ENCODE data around the gene NOTCH2NLA. TPM values are rescaled to one million over a fixed set of nuclear protein-coding genes. Genes with fewer than 3 reads are reported as not detected.
"Not testable (repeated sequence)": the region's sequence is repeated elsewhere in the genome, so short reads cannot be mapped to it uniquely, and the experiment has no call there.

NOTCH2NLA gene
- total RNA-seq (140 and 148 TPM in 2 replicates), polyA plus RNA-seq (60.4 and 61.7 TPM in 2 replicates), polyA minus RNA-seq (76.7 and 127 TPM in 2 replicates)
- 69.7 TPM for total RNA-seq (2013)

- CTCF ChIA-PET; H3K9me3 Mint-ChIP-seq (ENCODE audit: insufficient read depth); H3K79me2 ChIP-seq (ENCODE audit: control insufficient read depth, insufficient read depth, low read length); H2AFZ ChIP-seq (ENCODE audit: insufficient read depth, low read depth, low read length, poor library complexity, severe bottlenecking); H3K27me3 ChIP-seq (replicated peaks in 1 of 4; ENCODE audit: control extremely low read depth in 1 of 4, control insufficient read depth in 3 of 4, insufficient read depth in 4 of 4, low read length in 3 of 4); POLR2A ChIA-PET; H3K4me2 ChIP-seq (replicated peaks; ENCODE audit: low read depth, low read length, poor library complexity, severe bottlenecking); intact Hi-C loops (cut with micrococcal nuclease); H3K4me1 Mint-ChIP-seq; H3K4me1 ChIP-seq (ENCODE audit: control insufficient read depth in 2 of 2, insufficient read depth in 2 of 2, low read length in 2 of 2); H3K27me3 Mint-ChIP-seq; DNase-seq; H3K36me3 ChIP-seq (replicated peaks in 1 of 2; ENCODE audit: control extremely low read depth in 1 of 2, control insufficient read depth in 1 of 2, extremely low read depth in 1 of 2, insufficient read depth in 2 of 2, low read length in 1 of 2); H4K20me1 ChIP-seq (ENCODE audit: control insufficient read depth, insufficient read depth, low read length, poor library complexity, severe bottlenecking); H3K27ac ChIP-seq (ENCODE audit: low read length in 2 of 2); H3K9me3 ChIP-seq (ENCODE audit: control extremely low read depth in 1 of 3, control insufficient read depth in 2 of 3, insufficient read depth in 1 of 3, low read length in 2 of 3): not testable (repeated sequence)
- peak; percentile 74 for ATAC-seq (ENCODE audit: low read depth)
- H3K4me3 Mint-ChIP-seq = peak within 1 kb of the TSS; percentile 89
- Histone ChIP-seq H3K9ac (ENCODE audit: low read length) (peak within 1 kb of the TSS; percentile 50), H3K4me3 (ENCODE audit: control extremely low read depth in 1 of 5, extremely low read depth in 1 of 5, insufficient read depth in 1 of 5, low read depth in 2 of 5, low read length in 4 of 5) (peak within 1 kb of the TSS in 4 of 5 experiments; percentile 33 to 53 (median 44))
- peak within 1 kb of the TSS; percentile 90 for H3K27ac Mint-ChIP-seq
- WGBS (ENCODE audit: insufficient coverage) = 0% methylated on average over 2 of the region's 72 CpGs
Measured at GRCh38 chr1:146228710-146229477, at the start of gene NOTCH2NLA. Gene NOTCH2NLA, minus strand, starts transcription at chr1:146229021. Its CDS starts 39,684 bp downstream, at chr1:146189337.

DNA sequence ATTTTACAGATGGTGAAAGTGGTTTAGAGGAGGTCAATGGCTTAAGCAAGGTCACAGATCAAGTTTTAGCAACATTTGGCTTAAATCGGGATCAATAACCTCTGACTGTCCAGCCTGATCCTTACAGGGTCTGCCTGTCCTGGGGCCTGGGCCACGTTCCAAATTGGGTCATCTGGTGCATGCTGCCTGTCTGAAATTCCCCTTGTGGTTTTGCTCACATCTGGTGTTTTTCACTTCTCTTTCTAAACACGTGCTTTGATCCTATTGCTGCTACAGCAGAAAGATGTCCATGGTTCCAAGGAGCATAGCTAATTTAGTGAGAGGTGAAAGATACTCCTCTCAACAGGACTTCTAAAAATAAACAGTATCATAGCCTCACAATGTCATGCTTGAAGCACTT is 49.5 kb upstream of the NOTCH2NLA start:
- H3K9ac ChIP-seq (ENCODE audit: low read length); H3K4me3 Mint-ChIP-seq; H3K9me3 Mint-ChIP-seq (ENCODE audit: insufficient read depth); H3K4me2 ChIP-seq (replicated peaks; ENCODE audit: low read depth, low read length, poor library complexity, severe bottlenecking); DNase-seq; H3K4me1 ChIP-seq (ENCODE audit: control insufficient read depth in 2 of 2, insufficient read depth in 2 of 2, low read length in 2 of 2); CTCF ChIA-PET; H3K4me1 Mint-ChIP-seq; POLR2A ChIA-PET; H2AFZ ChIP-seq (ENCODE audit: insufficient read depth, low read depth, low read length, poor library complexity, severe bottlenecking); H3K27ac ChIP-seq (ENCODE audit: low read length in 2 of 2); intact Hi-C loops (cut with micrococcal nuclease); H3K27ac Mint-ChIP-seq; H3K9me3 ChIP-seq (ENCODE audit: control extremely low read depth in 1 of 3, control insufficient read depth in 2 of 3, insufficient read depth in 1 of 3, low read length in 2 of 3); H3K27me3 ChIP-seq (replicated peaks in 1 of 4; ENCODE audit: control extremely low read depth in 1 of 4, control insufficient read depth in 3 of 4, insufficient read depth in 4 of 4, low read length in 3 of 4); H3K36me3 ChIP-seq (replicated peaks in 1 of 2; ENCODE audit: control extremely low read depth in 1 of 2, control insufficient read depth in 1 of 2, extremely low read depth in 1 of 2, insufficient read depth in 2 of 2, low read length in 1 of 2); H3K79me2 ChIP-seq (ENCODE audit: control insufficient read depth, insufficient read depth, low read length); H4K20me1 ChIP-seq (ENCODE audit: control insufficient read depth, insufficient read depth, low read length, poor library complexity, severe bottlenecking); H3K4me3 ChIP-seq (ENCODE audit: control extremely low read depth in 1 of 5, extremely low read depth in 1 of 5, insufficient read depth in 1 of 5, low read depth in 2 of 5, low read length in 4 of 5); H3K27me3 Mint-ChIP-seq: not testable (repeated sequence)
- WGBS (ENCODE audit: insufficient coverage) = no CpG with 5 or more reads among the region's 3 CpGs
- ATAC-seq (ENCODE audit: low read depth) = peak; percentile 83

DNA sequence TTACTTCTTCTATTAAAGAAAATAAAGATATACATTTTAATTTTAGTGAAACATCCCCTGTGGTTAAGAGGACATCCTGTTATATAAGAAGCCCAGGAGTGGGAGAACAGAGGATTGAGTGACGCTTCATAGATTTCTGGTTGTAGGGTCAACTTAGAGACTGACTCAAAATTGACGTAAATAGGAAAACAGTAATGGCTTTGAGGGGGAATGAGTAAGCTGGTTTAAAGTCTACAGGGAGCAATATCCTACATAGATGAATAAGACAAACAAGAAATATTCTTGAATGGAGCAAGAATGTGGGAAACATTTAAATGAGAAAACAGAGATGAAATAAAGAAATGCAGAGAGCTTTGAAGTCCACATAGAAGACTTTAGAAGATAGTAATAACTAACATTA is 48.3 kb upstream of the NOTCH2NLA start:
- H4K20me1 ChIP-seq (ENCODE audit: control insufficient read depth, insufficient read depth, low read length, poor library complexity, severe bottlenecking); H3K4me3 Mint-ChIP-seq; H3K9me3 Mint-ChIP-seq (ENCODE audit: insufficient read depth); H3K9ac ChIP-seq (ENCODE audit: low read length); H3K27ac ChIP-seq (ENCODE audit: low read length in 2 of 2); H3K4me3 ChIP-seq (ENCODE audit: control extremely low read depth in 1 of 5, extremely low read depth in 1 of 5, insufficient read depth in 1 of 5, low read depth in 2 of 5, low read length in 4 of 5); intact Hi-C loops (cut with micrococcal nuclease); H3K79me2 ChIP-seq (ENCODE audit: control insufficient read depth, insufficient read depth, low read length); ATAC-seq (ENCODE audit: low read depth); H3K4me1 ChIP-seq (ENCODE audit: control insufficient read depth in 2 of 2, insufficient read depth in 2 of 2, low read length in 2 of 2); DNase-seq; H3K27me3 Mint-ChIP-seq; CTCF ChIA-PET; H3K4me1 Mint-ChIP-seq; H3K4me2 ChIP-seq (replicated peaks; ENCODE audit: low read depth, low read length, poor library complexity, severe bottlenecking); H3K36me3 ChIP-seq (replicated peaks in 1 of 2; ENCODE audit: control extremely low read depth in 1 of 2, control insufficient read depth in 1 of 2, extremely low read depth in 1 of 2, insufficient read depth in 2 of 2, low read length in 1 of 2); POLR2A ChIA-PET; H2AFZ ChIP-seq (ENCODE audit: insufficient read depth, low read depth, low read length, poor library complexity, severe bottlenecking); H3K9me3 ChIP-seq (ENCODE audit: control extremely low read depth in 1 of 3, control insufficient read depth in 2 of 3, insufficient read depth in 1 of 3, low read length in 2 of 3); H3K27ac Mint-ChIP-seq; H3K27me3 ChIP-seq (replicated peaks in 1 of 4; ENCODE audit: control extremely low read depth in 1 of 4, control insufficient read depth in 3 of 4, insufficient read depth in 4 of 4, low read length in 3 of 4): not testable (repeated sequence)
- WGBS (ENCODE audit: insufficient coverage) = no CpG with 5 or more reads among the region's 2 CpGs

- H3K9me3 ChIP-seq (ENCODE audit: control extremely low read depth in 1 of 3, control insufficient read depth in 2 of 3, insufficient read depth in 1 of 3, low read length in 2 of 3); H4K20me1 ChIP-seq (ENCODE audit: control insufficient read depth, insufficient read depth, low read length, poor library complexity, severe bottlenecking); H3K27me3 Mint-ChIP-seq; CTCF ChIA-PET; intact Hi-C loops (cut with micrococcal nuclease); ATAC-seq (ENCODE audit: low read depth); H2AFZ ChIP-seq (ENCODE audit: insufficient read depth, low read depth, low read length, poor library complexity, severe bottlenecking); H3K27me3 ChIP-seq (replicated peaks in 1 of 4; ENCODE audit: control extremely low read depth in 1 of 4, control insufficient read depth in 3 of 4, insufficient read depth in 4 of 4, low read length in 3 of 4); H3K4me3 ChIP-seq (ENCODE audit: control extremely low read depth in 1 of 5, extremely low read depth in 1 of 5, insufficient read depth in 1 of 5, low read depth in 2 of 5, low read length in 4 of 5); H3K4me1 ChIP-seq (ENCODE audit: control insufficient read depth in 2 of 2, insufficient read depth in 2 of 2, low read length in 2 of 2); H3K36me3 ChIP-seq (replicated peaks in 1 of 2; ENCODE audit: control extremely low read depth in 1 of 2, control insufficient read depth in 1 of 2, extremely low read depth in 1 of 2, insufficient read depth in 2 of 2, low read length in 1 of 2); H3K4me2 ChIP-seq (replicated peaks; ENCODE audit: low read depth, low read length, poor library complexity, severe bottlenecking); DNase-seq; H3K4me3 Mint-ChIP-seq; H3K79me2 ChIP-seq (ENCODE audit: control insufficient read depth, insufficient read depth, low read length); H3K27ac Mint-ChIP-seq; H3K9ac ChIP-seq (ENCODE audit: low read length); H3K27ac ChIP-seq (ENCODE audit: low read length in 2 of 2); POLR2A ChIA-PET; H3K4me1 Mint-ChIP-seq; H3K9me3 Mint-ChIP-seq (ENCODE audit: insufficient read depth): not testable (repeated sequence)
- no CpG with 5 or more reads among the region's 3 CpGs for WGBS (ENCODE audit: insufficient coverage)
Measured at GRCh38 chr1:146274083-146274482, 45.3 kb upstream of the NOTCH2NLA start.

Data from B cell (primary cell).